Fibroblast of villous mesenchyme (primary cell): ENCODE measurements around the gene CUL4A. TPM values are rescaled to one million over a fixed set of nuclear protein-coding genes. Genes with fewer than 3 reads are reported as not detected.
"Not testable (repeated sequence)": the region's sequence is repeated elsewhere in the genome, so short reads cannot be mapped to it uniquely, and the experiment has no call there.

Experiments used
- DNase-seq: peaks from one replicate; pipeline ENCODE4 v3.0.0-alpha.2; 2010; ENCODE audit warnings: low read depth
- H3K4me3 ChIP-seq: 2 replicates; pipeline ENCODE4 v1.5.1; 2011; ENCODE audit warnings: low read depth, mild to moderate bottlenecking, low read length
- CTCF ChIP-seq: IDR thresholded peaks from 2 replicates; pipeline ENCODE4 v1.5.1; 2012; ENCODE audit warnings: low read depth, mild to moderate bottlenecking, low read length; ENCODE audit not compliant: insufficient read depth
- total RNA-seq: library from RNA; depleted of rRNA; stranded (reverse); fragments of >200 nt; gene quantifications from 2 replicates; pipeline ENCODE4 v1.2.3, GENCODE V29; 2012

Gene CUL4A
- total RNA-seq, 1 donor = 132 TPM

GRCh38 chr13:113232208-113233003 lies 23.0 kb downstream of the CUL4A start:
- no peak for TF ChIP-seq CTCF
- no peak overlapping the region for H3K4me3 ChIP-seq
- no peak for DNase-seq

GRCh38 chr13:113233101-113233500 lies 23.7 kb downstream of the CUL4A start:
- no peak for TF ChIP-seq CTCF
- DNase-seq = no peak
- H3K4me3 ChIP-seq = no peak overlapping the region

GRCh38 chr13:113238536-113238935 lies 29.1 kb downstream of the CUL4A start:
- no peak for DNase-seq
- no peak overlapping the region for H3K4me3 ChIP-seq
- TF ChIP-seq CTCF = peak; percentile 23

GRCh38 chr13:113239357-113239756 lies 29.9 kb downstream of the CUL4A start:
- no peak for TF ChIP-seq CTCF
- DNase-seq = no peak

GRCh38 chr13:113239986-113240385 lies 30.6 kb downstream of the CUL4A start:
- no peak for DNase-seq
- no peak overlapping the region for H3K4me3 ChIP-seq
- TF ChIP-seq CTCF = no peak

More at GRCh38 chr13:113239357-113239756, 29.9 kb downstream of the CUL4A start:
- no peak overlapping the region for H3K4me3 ChIP-seq

GRCh38 chr13:113241623-113242022 lies 32.2 kb downstream of the CUL4A start:
- not testable (repeated sequence) for DNase-seq, H3K4me3 ChIP-seq

GRCh38 chr13:113243847-113244246 lies 34.4 kb downstream of the CUL4A start:
- TF ChIP-seq CTCF = no peak
- H3K4me3 ChIP-seq = no peak overlapping the region
- DNase-seq = no peak
